Measurements from ENCODE around the gene COX14.

COX14 gene

GRCh38 chr12:50111693-50112455 is at the start of gene COX14:
Gene COX14, plus strand, starts transcription at chr12:50112236. Its CDS starts 7,808 bp downstream, at chr12:50120044.
- peak; percentile 97 for DNase-seq (ENCODE audit: low read depth, low spot score)
- WGBS (ENCODE audit: insufficient coverage, insufficient read length) = no CpG with 5 or more reads among the region's 59 CpGs

GRCh38 chr12:50062728-50063460 is 49.1 kb upstream of the COX14 start:
- H3K36me3 ChIP-seq (ENCODE audit: control insufficient read depth, insufficient read depth, low read length) = no peaks in the 10 kb centered on the region

More at GRCh38 chr12:50111693-50112455, at the start of gene COX14:
- Histone ChIP-seq H3K4me1 (ENCODE audit: control insufficient read depth, insufficient read depth, low read length) (peaks cover 4% of the 10 kb centered on the region), H3K4me3 (ENCODE audit: low read length) (peak within 1 kb of the TSS; percentile 78), H3K36me3 (ENCODE audit: control insufficient read depth, insufficient read depth, low read length) (no peaks in the 10 kb centered on the region), H3K9me3 (ENCODE audit: control insufficient read depth, insufficient read depth, low read length) (no peaks in the 10 kb centered on the region), H3K27ac (ENCODE audit: low read length) (no peak within 1 kb of the TSS), H3K27me3 (ENCODE audit: control insufficient read depth, insufficient read depth, low read length) (no peaks in the 10 kb centered on the region)

GRCh38 chr12:50065726-50066310 is 46.2 kb upstream of the COX14 start:
- Histone ChIP-seq H3K4me3 (ENCODE audit: low read length) (no peak overlapping the region), H3K4me1 (ENCODE audit: control insufficient read depth, insufficient read depth, low read length) (no peaks in the 10 kb centered on the region; the same call in 1 of the 2 replicates), H3K36me3 (ENCODE audit: control insufficient read depth, insufficient read depth, low read length) (no peaks in the 10 kb centered on the region), H3K27ac (ENCODE audit: low read length) (no peak overlapping the region), H3K27me3 (ENCODE audit: control insufficient read depth, insufficient read depth, low read length) (no peaks in the 10 kb centered on the region), H3K9me3 (ENCODE audit: control insufficient read depth, insufficient read depth, low read length) (no peaks in the 10 kb centered on the region)
- DNase-seq (ENCODE audit: low read depth, low spot score) = no peak
- no CpG with 5 or more reads among the region's 3 CpGs for WGBS (ENCODE audit: insufficient coverage, insufficient read length)

More at GRCh38 chr12:50062728-50063460, 49.1 kb upstream of the COX14 start:
- peaks cover 15% of the 10 kb centered on the region for H3K27me3 ChIP-seq (ENCODE audit: control insufficient read depth, insufficient read depth, low read length)
- H3K9me3 ChIP-seq (ENCODE audit: control insufficient read depth, insufficient read depth, low read length) = no peaks in the 10 kb centered on the region
- H3K4me1 ChIP-seq (ENCODE audit: control insufficient read depth, insufficient read depth, low read length) = no peaks in the 10 kb centered on the region; the same call in 1 of the 2 replicates
- WGBS (ENCODE audit: insufficient coverage, insufficient read length) = no CpG with 5 or more reads among the region's 5 CpGs
- no peak overlapping the region for H3K27ac ChIP-seq (ENCODE audit: low read length)
- H3K4me3 ChIP-seq (ENCODE audit: low read length) = no peak overlapping the region
- no peak for DNase-seq (ENCODE audit: low read depth, low spot score)

- Histone ChIP-seq H3K4me3 (ENCODE audit: low read length) (no peak overlapping the region), H3K36me3 (ENCODE audit: control insufficient read depth, insufficient read depth, low read length) (no peaks in the 10 kb centered on the region), H3K27me3 (ENCODE audit: control insufficient read depth, insufficient read depth, low read length) (no peaks in the 10 kb centered on the region), H3K27ac (ENCODE audit: low read length) (no peak overlapping the region), H3K4me1 (ENCODE audit: control insufficient read depth, insufficient read depth, low read length) (no peaks in the 10 kb centered on the region; the same call in 1 of the 2 replicates), H3K9me3 (ENCODE audit: control insufficient read depth, insufficient read depth, low read length) (no peaks in the 10 kb centered on the region)
- no CpG with 5 or more reads among the region's 5 CpGs for WGBS (ENCODE audit: insufficient coverage, insufficient read length)
- DNase-seq (ENCODE audit: low read depth, low spot score) = no peak
Observed at GRCh38 chr12:50066402-50066801, 45.6 kb upstream of the COX14 start.

- no peak overlapping the region for H3K27ac ChIP-seq (ENCODE audit: low read length)
- no peaks in the 10 kb centered on the region for H3K36me3 ChIP-seq (ENCODE audit: control insufficient read depth, insufficient read depth, low read length)
- WGBS (ENCODE audit: insufficient coverage, insufficient read length) = 100% methylated on average over 3 of the region's 5 CpGs
- 0 out of 2 replicates have a peak, but pooled peaks cover 3% of the 10 kb centered on the region for H3K4me1 ChIP-seq (ENCODE audit: control insufficient read depth, insufficient read depth, low read length)
- H3K27me3 ChIP-seq (ENCODE audit: control insufficient read depth, insufficient read depth, low read length) = no peaks in the 10 kb centered on the region
- H3K9me3 ChIP-seq (ENCODE audit: control insufficient read depth, insufficient read depth, low read length) = no peaks in the 10 kb centered on the region
- no peak overlapping the region for H3K4me3 ChIP-seq (ENCODE audit: low read length)
- no peak for DNase-seq (ENCODE audit: low read depth, low spot score)
Observed at GRCh38 chr12:50069069-50069468, 43.0 kb upstream of the COX14 start.

GRCh38 chr12:50069539-50069938 is 42.5 kb upstream of the COX14 start:
- Histone ChIP-seq H3K4me3 (ENCODE audit: low read length) (no peak overlapping the region), H3K9me3 (ENCODE audit: control insufficient read depth, insufficient read depth, low read length) (no peaks in the 10 kb centered on the region), H3K27ac (ENCODE audit: low read length) (no peak overlapping the region), H3K36me3 (ENCODE audit: control insufficient read depth, insufficient read depth, low read length) (no peaks in the 10 kb centered on the region), H3K27me3 (ENCODE audit: control insufficient read depth, insufficient read depth, low read length) (no peaks in the 10 kb centered on the region), H3K4me1 (ENCODE audit: control insufficient read depth, insufficient read depth, low read length) (0 out of 2 replicates have a peak, but pooled peaks cover 3% of the 10 kb centered on the region)
- no peak for DNase-seq (ENCODE audit: low read depth, low spot score)
- WGBS (ENCODE audit: insufficient coverage, insufficient read length) = no CpG with 5 or more reads among the region's 3 CpGs

GRCh38 chr12:50070314-50071060 is 41.5 kb upstream of the COX14 start:
- H3K9me3 ChIP-seq (ENCODE audit: control insufficient read depth, insufficient read depth, low read length) = no peaks in the 10 kb centered on the region

GRCh38 chr12:50072198-50072907 is 39.7 kb upstream of the COX14 start:
- DNase-seq (ENCODE audit: low read depth, low spot score) = no peak
- 0 out of 2 replicates have a peak, but pooled peaks cover 4% of the 10 kb centered on the region for H3K4me1 ChIP-seq (ENCODE audit: control insufficient read depth, insufficient read depth, low read length)
- no peak overlapping the region for H3K27ac ChIP-seq (ENCODE audit: low read length)
- WGBS (ENCODE audit: insufficient coverage, insufficient read length) = no CpG with 5 or more reads among the region's 10 CpGs
- H3K36me3 ChIP-seq (ENCODE audit: control insufficient read depth, insufficient read depth, low read length) = no peaks in the 10 kb centered on the region
- H3K4me3 ChIP-seq (ENCODE audit: low read length) = no peak overlapping the region
- H3K9me3 ChIP-seq (ENCODE audit: control insufficient read depth, insufficient read depth, low read length) = no peaks in the 10 kb centered on the region
- H3K27me3 ChIP-seq (ENCODE audit: control insufficient read depth, insufficient read depth, low read length) = no peaks in the 10 kb centered on the region

More at GRCh38 chr12:50070314-50071060, 41.5 kb upstream of the COX14 start:
- no peak for DNase-seq (ENCODE audit: low read depth, low spot score)
- Histone ChIP-seq H3K4me3 (ENCODE audit: low read length) (no peak overlapping the region), H3K36me3 (ENCODE audit: control insufficient read depth, insufficient read depth, low read length) (no peaks in the 10 kb centered on the region), H3K27me3 (ENCODE audit: control insufficient read depth, insufficient read depth, low read length) (no peaks in the 10 kb centered on the region), H3K27ac (ENCODE audit: low read length) (no peak overlapping the region), H3K4me1 (ENCODE audit: control insufficient read depth, insufficient read depth, low read length) (0 out of 2 replicates have a peak, but pooled peaks cover 4% of the 10 kb centered on the region)
- WGBS (ENCODE audit: insufficient coverage, insufficient read length) = 100% methylated on average over 3 of the region's 9 CpGs

- Histone ChIP-seq H3K36me3 (ENCODE audit: control insufficient read depth, insufficient read depth, low read length) (no peaks in the 10 kb centered on the region), H3K9me3 (ENCODE audit: control insufficient read depth, insufficient read depth, low read length) (no peaks in the 10 kb centered on the region), H3K4me3 (ENCODE audit: low read length) (no peak overlapping the region), H3K4me1 (ENCODE audit: control insufficient read depth, insufficient read depth, low read length) (0 out of 2 replicates have a peak, but pooled peaks cover 4% of the 10 kb centered on the region), H3K27me3 (ENCODE audit: control insufficient read depth, insufficient read depth, low read length) (no peaks in the 10 kb centered on the region), H3K27ac (ENCODE audit: low read length) (no peak overlapping the region)
- no peak for DNase-seq (ENCODE audit: low read depth, low spot score)
- no CpG with 5 or more reads among the region's 7 CpGs for WGBS (ENCODE audit: insufficient coverage, insufficient read length)
Observed at GRCh38 chr12:50073206-50073605, 38.8 kb upstream of the COX14 start.
